NCI-H345 (cell line): ENCODE data around the gene HACE1.
"Not testable (repeated sequence)": the region's sequence is repeated elsewhere in the genome, so short reads cannot be mapped to it uniquely, and the experiment has no call there.

Source experiments
- DNase-seq: peaks from one replicate; lab custom pipeline; 2025; lab: John Stamatoyannopoulos, UW

HACE1 gene

GRCh38 chr6:104859225-104860146 is at the start of gene HACE1:
Gene HACE1 (minus strand): TSS chr6:104859919. CDS start chr6:104859642, 277 bp downstream.
- DNase-seq: peak; percentile 96

- DNase-seq: no peak
Observed at GRCh38 chr6:104908888-104909525, 49.3 kb upstream of the HACE1 start.

GRCh38 chr6:104908031-104908887 is 48.5 kb upstream of the HACE1 start:
- no peak for DNase-seq

GRCh38 chr6:104898893-104899292 is 39.2 kb upstream of the HACE1 start:
- DNase-seq: not testable (repeated sequence)

GRCh38 chr6:104896914-104897313 is 37.2 kb upstream of the HACE1 start:
- DNase-seq: no peak

GRCh38 chr6:104888066-104888465 is 28.3 kb upstream of the HACE1 start:
- no peak for DNase-seq

- DNase-seq: no peak
Observed at GRCh38 chr6:104887350-104887749, 27.6 kb upstream of the HACE1 start.

- peak; percentile 46 for DNase-seq
Observed at GRCh38 chr6:104885518-104886043, 25.9 kb upstream of the HACE1 start.

- peak; percentile 21 for DNase-seq
Observed at GRCh38 chr6:104884867-104885517, 25.3 kb upstream of the HACE1 start.

- no peak for DNase-seq
Observed at GRCh38 chr6:104881964-104882668, 22.4 kb upstream of the HACE1 start.

GRCh38 chr6:104862456-104862855 is 2.7 kb upstream of the HACE1 start:
- DNase-seq: no peak

- DNase-seq: no peak
Observed at GRCh38 chr6:104860221-104860620, 502 bp upstream of the HACE1 start.

- DNase-seq: peak; percentile 14
Observed at GRCh38 chr6:104858642-104859041, 1.1 kb downstream of the HACE1 start.

GRCh38 chr6:104855507-104855906 is 4.2 kb downstream of the HACE1 start:
- no peak for DNase-seq

- DNase-seq: not testable (repeated sequence)
Observed at GRCh38 chr6:104847721-104848120, 12.0 kb downstream of the HACE1 start.

- no peak for DNase-seq
Observed at GRCh38 chr6:104843229-104843628, 16.5 kb downstream of the HACE1 start.

- no peak for DNase-seq
Observed at GRCh38 chr6:104837158-104837557, 22.6 kb downstream of the HACE1 start.

- not testable (repeated sequence) for DNase-seq
Observed at GRCh38 chr6:104836479-104837020, 23.2 kb downstream of the HACE1 start.

- DNase-seq: no peak
Observed at GRCh38 chr6:104835782-104836181, 23.9 kb downstream of the HACE1 start.

GRCh38 chr6:104829183-104829958 is 30.3 kb downstream of the HACE1 start:
- DNase-seq: no peak
